Measurements from ENCODE around the gene VDAC2. TPM values are rescaled to one million over a fixed set of nuclear protein-coding genes. Genes with fewer than 3 reads are reported as not detected.

VDAC2 gene
- total RNA-seq, 1 donor from 2014 or later: 124 TPM

DNA sequence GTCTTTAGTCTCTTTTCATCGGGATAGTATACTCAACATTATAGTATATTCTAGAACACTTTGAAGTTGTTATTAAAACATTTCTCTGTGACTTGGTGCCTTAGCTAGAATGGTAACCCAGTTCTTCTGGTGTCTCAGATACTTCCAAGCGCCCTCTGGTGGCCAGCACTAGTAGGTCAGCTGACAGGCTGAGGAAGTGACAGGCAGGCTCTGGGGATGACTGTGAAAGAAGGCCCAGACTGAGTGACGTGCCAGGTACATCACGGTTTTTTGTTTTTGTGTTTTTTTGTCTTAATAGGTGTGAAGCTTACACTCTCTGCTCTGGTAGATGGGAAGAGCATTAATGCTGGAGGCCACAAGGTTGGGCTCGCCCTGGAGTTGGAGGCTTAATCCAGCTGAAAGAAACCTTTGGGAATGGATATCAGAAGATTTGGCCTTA is 20.0 kb downstream of the VDAC2 start:
- peak; percentile 90 for DNase-seq (ENCODE audit: low spot score)

GRCh38 chr10:75231672-75232581 is 21.3 kb downstream of the VDAC2 start:
- peak; percentile 36 for DNase-seq (ENCODE audit: low spot score)

DNA sequence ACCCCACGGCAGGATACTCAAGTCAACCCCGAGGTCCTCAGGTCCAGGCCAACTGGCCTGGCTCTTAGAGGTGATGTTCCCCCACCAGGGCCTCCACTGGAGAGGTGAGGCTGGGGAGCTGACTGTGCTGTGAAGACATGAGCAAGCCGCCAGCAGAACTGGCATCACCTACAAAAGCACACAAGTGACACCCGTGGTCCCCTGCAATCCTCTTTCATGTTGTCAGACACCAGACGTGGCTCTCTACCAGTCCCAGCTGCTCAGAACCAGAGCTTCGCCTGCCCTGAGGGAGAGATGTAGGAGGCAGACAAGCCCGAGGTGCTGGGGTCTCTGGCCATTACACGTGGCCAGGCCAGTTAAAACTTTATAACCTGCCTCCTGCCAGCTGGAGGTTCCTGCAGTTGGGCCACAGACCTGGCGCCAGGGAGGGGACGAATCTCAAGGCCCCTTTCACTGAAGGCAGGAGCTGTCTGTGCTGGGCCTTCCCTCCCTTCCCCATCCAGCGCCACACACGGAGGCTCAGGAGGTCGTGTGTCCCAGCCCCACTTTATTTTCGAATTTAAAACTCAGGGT is 22.9 kb downstream of the VDAC2 start:
- no peak for DNase-seq (ENCODE audit: low spot score)

- peak; percentile 98 for DNase-seq (ENCODE audit: low spot score)
Measured at GRCh38 chr10:75234017-75234682, 23.6 kb downstream of the VDAC2 start.

GRCh38 chr10:75234683-75235374 is 24.2 kb downstream of the VDAC2 start:
- DNase-seq (ENCODE audit: low spot score): peak; percentile 52

DNA sequence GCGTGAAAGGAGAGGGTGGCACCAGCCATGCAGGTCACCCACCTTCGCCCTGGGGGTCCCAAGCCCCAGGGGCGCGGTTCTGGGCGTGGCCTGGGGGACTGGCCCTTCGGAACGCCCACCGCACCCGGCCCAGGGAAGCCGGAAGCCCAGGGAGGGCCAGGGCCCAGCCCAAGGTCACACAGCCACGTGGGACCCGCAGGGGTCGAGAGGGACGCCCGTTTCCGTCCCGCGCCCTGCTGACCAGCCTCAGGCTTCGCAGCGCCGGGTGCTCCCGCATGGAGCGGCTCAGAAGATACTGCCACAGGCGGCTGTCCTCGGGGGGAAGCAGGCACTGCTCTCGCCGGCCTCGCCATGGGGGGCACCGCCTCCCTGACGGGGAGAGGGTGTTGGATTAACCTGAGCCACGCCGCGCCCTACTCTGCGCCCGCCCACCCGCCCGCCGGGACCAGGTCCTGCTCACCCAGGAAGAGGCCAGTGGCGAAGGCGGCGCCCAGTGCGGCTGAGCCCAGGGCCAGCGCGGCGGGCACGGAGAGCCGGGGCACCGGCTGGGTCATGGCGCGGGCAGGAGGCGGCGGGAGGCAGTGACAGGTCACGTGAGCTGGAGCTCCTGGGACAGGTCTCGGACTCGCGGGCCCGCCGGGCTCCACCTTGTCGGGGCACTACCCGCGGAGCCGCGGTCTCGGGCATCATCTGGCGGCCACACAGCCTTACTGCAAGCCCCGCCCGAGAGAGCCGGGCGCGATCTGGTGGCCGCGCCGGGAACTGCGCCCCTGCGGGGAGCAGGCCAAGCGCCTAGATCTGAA is 25.0 kb downstream of the VDAC2 start, which contains the start of gene COMTD1:
Gene COMTD1, minus strand, starts transcription at position 583 of the 803 bp plus-strand sequence. Its CDS starts 29 bp downstream, at position 554.
- DNase-seq (ENCODE audit: low spot score): peak; percentile 96

- peak; percentile 38 for DNase-seq (ENCODE audit: low spot score)
Measured at GRCh38 chr10:75236178-75236825, 25.7 kb downstream of the VDAC2 start.

DNA sequence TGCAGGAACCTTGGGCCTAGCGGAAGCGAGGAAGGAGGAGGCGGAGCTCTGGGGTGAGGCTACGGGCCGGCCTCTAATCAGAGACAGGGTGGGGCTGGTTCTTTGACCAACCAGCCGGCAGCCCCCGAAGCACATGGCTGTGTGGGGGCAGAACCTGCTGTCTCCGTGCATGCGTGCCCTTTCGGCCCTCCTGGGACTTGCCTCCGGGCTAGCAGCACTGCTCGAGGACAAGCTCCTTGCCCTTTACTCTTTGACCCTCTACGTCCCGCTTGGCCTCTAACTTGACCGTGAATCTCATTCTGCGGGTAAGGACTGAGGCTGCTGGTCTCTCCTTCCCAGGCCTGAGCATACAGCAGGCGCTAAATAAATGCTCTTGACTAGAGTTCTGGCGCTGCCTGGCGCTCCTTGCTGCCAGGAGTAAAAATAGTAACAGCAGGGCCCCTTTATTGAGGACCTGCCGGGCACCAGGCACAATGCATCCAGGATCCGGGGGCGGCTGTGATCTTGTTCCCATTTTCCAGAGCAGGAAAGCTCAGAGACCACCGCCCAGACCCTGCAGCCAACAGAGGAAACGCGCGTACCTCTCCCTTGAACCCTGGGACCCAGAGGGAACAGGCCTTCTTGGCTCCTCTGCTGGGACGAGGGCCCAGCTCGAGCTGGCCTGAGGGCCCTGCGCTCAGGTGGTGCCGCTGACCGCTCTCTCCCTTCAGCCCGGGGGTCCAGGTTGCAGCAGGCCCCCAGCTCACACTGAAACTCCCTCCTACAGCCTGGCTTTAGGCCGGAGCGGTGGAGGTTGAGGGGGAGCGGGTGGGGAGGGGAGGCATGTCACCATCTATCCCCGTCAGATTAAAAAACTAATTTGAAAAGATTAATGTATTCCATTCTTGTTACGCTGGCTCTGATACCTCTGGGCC is 27.8 kb downstream of the VDAC2 start:
- DNase-seq (ENCODE audit: low spot score): peak; percentile 40

GRCh38 chr10:75239096-75239790 is 28.6 kb downstream of the VDAC2 start:
- peak; percentile 35 for DNase-seq (ENCODE audit: low spot score)

DNA sequence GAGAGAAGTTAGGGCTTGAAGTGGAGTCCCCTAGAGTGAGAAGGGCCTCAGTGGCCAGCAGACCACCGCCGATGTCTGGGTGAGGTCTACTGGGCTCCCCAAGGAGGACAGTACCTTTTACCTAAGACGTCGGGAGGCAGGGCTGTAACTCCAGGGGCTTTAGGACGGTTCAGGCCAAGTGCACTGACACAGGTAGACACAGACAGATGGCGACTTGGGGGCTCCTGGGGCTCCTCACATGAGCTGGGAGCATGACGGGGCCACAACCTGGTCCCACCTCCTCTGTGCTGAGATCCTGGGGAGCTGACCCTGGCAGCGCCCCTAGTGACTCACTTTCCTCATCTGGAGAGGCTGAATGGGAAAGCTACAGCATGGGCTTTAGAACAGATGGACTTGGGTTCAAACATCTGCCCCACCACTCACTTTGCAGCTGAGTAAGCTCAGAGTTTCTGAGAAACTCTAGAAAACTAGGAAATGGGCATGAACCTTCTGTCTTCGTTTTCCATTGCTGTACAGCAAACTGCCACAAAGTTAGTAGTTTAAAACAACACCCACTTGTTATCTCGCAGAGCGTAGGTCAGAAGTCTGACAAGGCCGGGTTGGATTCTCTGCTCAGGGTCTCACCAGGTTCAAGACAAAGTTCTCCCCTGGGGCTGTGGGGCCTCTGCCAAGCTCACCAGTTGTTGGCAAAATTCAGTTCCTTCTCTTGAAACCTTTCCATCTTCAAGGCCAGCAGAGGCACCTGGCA is 29.9 kb downstream of the VDAC2 start:
- DNase-seq (ENCODE audit: low spot score): peak; percentile 29

DNA sequence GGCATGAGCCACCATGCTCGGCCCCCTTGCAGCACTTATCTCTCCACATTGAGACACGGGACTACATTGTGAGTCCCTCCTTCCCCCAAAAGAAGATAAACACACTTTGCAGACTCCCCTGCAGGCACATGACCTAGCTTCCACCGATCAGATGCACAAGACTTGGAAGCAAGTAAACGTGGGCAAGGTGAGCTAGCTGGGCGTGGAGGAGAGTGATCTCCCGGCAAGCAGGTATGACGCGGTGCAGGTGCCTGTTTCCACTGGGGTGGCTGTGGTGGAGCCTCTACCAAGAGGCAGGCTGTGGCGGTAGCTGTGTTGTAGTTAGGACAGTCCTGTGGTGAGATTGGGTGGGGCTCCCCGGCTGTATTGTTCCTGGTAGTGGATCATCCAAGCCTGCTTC is 32.8 kb downstream of the VDAC2 start:
- DNase-seq (ENCODE audit: low spot score): peak; percentile 41

DNA sequence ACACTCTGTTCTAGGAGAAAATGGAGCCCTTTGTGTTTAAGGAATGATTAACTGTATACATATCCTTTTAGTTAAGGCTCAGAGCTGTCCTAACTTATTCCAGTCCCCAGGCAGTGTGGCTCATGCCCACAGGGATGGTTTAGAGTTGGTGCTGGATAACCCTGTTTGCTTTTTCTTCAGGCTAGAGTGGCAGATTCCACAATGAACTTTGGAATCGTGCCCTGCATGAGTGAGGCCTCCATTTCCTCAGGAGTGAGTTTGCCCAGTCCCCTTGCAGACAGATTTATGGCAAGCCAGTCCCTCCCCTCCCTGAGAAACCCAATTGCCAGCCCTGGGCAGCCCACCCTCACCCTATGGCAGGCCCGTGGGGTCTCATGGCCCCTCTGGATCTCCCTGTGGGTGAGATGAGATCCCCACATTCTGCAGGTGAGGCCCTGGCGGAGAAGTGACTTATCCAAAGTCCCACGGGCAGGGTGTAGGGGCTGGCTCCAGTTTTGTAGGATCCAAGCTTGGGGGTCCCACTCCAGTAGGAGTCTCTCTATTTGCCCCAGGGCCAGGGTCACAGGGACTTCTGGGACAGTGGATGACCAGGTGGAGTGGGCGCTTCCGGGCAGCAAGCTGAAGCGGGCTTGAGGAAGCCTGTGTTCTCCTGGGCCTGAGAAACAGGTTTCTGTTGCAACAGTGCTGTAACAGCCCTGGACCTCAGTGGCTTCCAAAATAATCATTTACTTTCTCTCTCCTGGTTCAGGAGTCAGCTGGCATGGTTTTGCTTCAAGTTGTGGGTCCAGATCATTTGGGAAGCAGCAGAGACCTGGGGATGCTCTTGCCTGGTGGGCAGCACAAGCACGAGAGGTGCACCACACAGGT is 34.1 kb downstream of the VDAC2 start:
- peak; percentile 41 for DNase-seq (ENCODE audit: low spot score)

DNA sequence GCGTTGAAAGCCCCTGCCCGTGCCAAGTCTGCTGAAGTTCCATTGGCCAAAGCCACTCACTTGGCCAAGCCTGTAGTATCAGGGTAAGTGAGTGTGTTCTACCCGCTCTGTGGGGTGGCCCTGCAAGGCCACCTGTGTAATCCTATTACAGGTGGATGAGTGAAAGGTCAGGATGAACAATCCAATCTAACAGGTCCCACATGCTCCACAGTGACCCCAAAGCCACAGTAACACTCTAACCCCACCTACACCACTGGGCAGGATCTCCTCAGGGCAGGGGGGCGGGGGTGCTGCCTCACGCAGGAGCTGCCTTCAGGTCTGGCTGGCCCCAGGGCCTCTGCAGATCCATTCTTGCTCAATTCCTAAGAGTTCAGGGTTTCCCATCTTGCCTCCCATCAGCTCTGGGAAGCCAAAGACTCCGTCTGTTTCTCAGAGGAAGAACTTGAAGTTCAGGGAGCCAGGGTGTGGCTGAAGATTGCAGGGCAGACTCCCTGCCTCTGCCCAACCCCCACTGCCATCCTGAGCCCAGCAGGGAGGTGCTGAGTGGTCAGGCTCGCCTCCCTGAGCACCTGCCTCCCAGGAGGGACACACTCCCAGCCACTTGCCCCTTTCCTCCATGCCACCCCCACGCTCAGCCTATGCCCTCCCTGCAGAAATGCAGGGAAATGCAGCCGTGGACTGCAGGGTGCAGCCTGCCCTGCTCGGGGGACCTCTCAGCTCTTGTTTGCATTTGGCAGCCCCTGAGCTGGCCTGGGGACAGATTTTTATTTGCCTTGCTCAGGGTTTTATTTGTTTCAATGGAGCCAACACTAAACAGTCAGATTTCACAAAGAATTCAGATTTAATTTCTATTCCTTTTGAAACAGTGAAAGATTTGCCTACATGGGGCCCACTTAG is 35.0 kb downstream of the VDAC2 start:
- DNase-seq (ENCODE audit: low spot score): no peak

DNA sequence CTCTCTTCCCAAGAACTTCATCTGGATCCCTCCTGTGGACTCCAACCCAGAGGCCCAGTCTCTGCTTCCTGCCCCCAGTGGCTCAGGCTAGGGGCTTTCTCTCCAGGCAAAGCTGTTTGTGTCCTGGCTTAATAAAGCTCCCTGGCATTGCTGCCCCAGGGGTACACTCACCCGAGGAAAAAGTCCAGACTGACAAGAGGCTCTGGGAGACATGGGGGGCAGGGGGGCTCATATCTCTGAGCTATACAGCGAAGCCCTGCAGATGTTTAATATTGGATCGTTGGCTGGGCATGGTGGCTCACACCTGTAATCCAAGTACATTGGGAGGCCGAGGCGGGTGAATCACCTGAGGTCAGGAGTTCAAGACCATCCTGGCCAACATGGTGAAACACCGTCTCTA is 35.9 kb downstream of the VDAC2 start:
- DNase-seq (ENCODE audit: low spot score): no peak

GRCh38 chr10:75247797-75248196 is 37.2 kb downstream of the VDAC2 start:
- DNase-seq (ENCODE audit: low spot score): no peak

DNA sequence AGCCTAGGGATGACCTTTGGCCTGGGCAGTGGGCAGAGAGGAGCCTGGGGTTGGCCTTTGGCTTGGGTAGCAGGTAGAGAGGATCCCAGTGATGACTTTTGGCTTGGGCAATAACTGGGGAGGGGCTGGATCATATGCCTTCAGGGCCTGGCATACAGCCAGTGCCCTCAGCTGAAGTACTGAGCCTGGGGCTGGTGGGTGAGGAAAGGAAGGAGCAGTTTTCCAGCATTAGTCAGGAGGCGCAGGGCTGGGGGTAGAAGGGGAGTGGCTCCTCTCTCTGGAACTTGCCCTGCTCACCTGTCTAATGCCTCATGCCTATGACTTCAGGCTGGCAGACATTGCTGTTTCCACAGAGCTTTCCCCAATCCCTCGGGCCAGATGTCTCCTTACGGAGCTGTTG is 40.3 kb downstream of the VDAC2 start:
- DNase-seq (ENCODE audit: low spot score): no peak

Data from ureter (tissue), 1 donor.